ENCODE measurements around the gene IFT80.
"Not testable (repeated sequence)": the region's sequence is repeated elsewhere in the genome, so short reads cannot be mapped to it uniquely, and the experiment has no call there.

GRCh38 chr3:160240719-160241118 is 158.3 kb downstream of the IFT80 start:
- TF ChIP-seq CTCF (IDR thresholded peaks at IDR 0.05; ENCODE audit: low read length); EZH2 (IDR thresholded peaks at IDR 0.05; ENCODE audit: borderline replicate concordance, low read length): not testable (repeated sequence)

Measured in OCI-LY1 (cell line).